H1 (cell line): ENCODE results near the gene HADHA.

ENCODE experiments used
- HDAC2 ChIP-seq, 2 experiments: fragments of 300-600 bp in 1 of 2; sonication (generic) in 1 of 2; IDR thresholded peaks; 2 replicates each; pipeline ENCODE4 v1.6.1; 2011 to 2012; ENCODE audit warnings: low read depth in 2 of 2, low read length in 2 of 2, mild to moderate bottlenecking in 2 of 2, moderate library complexity in 2 of 2, borderline replicate concordance in 1 of 2, inconsistent platforms in 1 of 2
- JUND ChIP-seq: IDR thresholded peaks from 2 replicates; pipeline ENCODE4 v1.6.1; 2011; ENCODE audit warnings: mild to moderate bottlenecking, improper control_type of control experiment, low read length
- POLR2AphosphoS5 ChIP-seq: IDR thresholded peaks from 2 replicates; pipeline ENCODE4 v1.6.1; 2011; ENCODE audit warnings: low read depth, low read length
- TF ChIP-seq, protein P1 (sequence below): IDR thresholded peaks from 2 replicates; pipeline ENCODE4 v1.6.1; 2012; ENCODE audit warnings: inconsistent platforms

DNA sequence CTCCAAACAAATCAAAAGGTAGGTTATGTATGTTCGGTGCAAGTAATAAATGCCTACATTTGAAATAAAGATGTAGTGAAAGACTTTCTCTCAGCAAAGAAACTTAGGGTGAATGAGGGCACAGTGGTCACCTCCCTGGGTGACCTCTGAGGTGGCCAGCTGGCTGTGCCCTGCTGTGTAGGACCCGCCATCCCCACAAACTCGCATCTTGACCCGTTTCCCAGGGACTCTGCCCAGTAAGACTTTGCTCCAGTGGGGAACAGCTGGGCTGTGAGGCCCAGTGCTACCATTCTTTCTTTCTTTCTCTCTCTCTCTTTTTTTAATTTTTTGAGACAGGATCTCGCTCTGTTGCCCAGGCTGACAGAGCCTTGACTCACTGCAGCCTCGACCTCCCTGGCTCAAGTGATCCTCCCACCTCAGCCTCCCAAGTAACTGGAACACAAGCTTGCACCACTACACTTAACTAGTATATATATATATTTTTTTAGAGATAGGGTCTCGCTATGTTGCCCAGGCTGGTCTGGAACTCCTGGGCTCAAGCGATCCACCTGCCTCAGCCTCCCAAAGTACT, 79.7 kb downstream of the HADHA start:
- TF ChIP-seq POLR2AphosphoS5 (no peak), HDAC2 (IDR thresholded peaks at IDR 0.05; ENCODE audit: borderline replicate concordance in 1 of 2, low read depth in 2 of 2, low read length in 2 of 2) (no peak), JUND (no peak)
- TF ChIP-seq, protein P1, sequence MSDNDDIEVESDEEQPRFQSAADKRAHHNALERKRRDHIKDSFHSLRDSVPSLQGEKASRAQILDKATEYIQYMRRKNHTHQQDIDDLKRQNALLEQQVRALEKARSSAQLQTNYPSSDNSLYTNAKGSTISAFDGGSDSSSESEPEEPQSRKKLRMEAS, result no peak
